ENCODE data around the gene UCN3.
"Not testable (repeated sequence)": the region's sequence is repeated elsewhere in the genome, so short reads cannot be mapped to it uniquely, and the experiment has no call there.

The UCN3 gene

DNA sequence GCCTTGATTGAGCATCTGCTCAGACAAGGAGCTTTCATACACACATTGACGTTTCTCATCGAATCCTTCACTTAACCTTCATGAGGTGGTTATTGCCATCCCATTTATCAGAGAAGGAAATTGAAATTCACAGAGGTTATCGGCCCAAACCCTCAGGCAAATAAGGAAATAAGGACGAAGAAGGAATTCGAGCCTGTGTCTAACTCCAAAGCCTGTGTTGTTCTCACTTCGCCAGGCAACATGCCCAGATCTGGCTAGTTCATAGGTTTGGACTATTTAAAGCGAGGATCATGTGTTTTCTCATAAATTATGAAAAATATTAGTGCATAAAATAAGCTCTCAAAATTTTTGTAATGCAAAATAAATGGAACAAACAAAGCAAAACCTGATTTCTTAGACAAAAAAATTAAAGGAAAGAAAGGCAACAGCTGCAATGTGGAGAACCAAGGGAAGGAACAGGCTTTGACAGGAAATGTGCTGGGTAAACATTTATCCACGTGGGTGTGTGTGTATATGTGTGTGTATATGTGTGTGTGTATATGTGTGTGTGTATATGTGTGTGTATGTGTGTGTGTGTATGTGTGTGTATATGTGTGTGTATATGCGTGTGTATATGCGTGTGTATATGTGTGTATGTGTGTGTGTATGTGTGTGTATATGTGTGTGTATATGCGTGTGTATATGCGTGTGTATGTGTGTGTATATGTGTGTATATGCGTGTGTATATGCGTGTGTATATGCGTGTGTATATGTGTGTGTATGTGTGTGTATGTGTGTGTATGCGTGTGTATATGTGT lies 4.8 kb downstream of the UCN3 start:
- no peak for DNase-seq

DNA sequence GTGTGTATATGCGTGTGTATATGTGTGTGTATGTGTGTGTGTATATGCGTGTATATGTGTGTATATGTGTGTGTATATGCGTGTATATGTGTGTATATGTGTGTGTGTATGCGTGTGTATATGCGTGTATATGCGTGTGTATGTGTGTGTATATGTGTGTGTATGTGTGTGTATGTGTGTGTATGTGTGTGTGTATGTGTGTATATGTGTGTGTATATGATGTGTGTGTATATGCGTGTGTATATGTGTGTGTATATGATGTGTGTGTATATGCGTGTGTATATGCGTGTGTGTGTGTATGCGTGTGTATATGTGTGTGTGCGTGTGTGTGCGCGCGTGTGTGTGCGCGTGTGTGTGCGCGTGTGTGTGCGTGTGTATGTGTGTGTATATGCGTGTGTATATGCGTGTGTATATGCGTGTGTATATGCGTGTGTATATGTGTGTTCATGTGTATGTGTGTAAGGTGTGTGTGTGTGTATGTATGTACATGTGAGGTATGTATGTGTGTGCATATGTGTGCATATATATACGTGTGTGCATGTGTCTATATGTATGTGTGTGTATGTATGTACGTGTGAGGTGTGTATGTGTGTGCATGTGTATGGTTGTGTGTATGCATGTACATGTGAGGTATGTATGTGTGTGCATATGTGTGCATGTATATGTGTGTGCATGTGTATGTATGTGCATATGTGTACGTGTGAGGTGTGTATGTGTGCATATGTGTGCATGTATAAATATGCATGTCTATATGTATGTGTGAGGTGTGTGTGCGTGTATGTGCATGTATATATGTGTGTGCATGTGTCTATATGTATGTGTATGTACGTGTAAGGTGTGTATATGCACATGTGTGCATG lies 6.0 kb downstream of the UCN3 start:
- DNase-seq: no peak

DNA sequence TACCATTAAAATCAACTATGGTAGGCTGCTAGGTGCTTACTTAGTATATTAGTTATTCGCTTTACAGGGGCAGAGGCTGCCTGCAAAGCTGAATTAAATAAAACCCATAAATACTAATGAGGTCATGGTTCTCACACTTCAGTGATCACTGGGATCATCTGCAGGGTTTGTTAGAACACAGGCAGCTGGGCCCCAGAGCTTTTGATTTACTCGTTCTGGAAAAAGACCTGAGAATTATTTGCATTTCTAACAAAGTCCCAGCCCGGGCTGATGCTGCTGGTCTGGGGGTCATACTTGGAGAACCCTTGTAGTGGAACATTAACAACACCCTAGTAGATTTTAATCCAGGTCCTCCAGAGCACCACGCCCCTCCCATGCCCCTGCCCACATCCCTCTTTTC lies 8.5 kb downstream of the UCN3 start:
- DNase-seq: no peak

DNA sequence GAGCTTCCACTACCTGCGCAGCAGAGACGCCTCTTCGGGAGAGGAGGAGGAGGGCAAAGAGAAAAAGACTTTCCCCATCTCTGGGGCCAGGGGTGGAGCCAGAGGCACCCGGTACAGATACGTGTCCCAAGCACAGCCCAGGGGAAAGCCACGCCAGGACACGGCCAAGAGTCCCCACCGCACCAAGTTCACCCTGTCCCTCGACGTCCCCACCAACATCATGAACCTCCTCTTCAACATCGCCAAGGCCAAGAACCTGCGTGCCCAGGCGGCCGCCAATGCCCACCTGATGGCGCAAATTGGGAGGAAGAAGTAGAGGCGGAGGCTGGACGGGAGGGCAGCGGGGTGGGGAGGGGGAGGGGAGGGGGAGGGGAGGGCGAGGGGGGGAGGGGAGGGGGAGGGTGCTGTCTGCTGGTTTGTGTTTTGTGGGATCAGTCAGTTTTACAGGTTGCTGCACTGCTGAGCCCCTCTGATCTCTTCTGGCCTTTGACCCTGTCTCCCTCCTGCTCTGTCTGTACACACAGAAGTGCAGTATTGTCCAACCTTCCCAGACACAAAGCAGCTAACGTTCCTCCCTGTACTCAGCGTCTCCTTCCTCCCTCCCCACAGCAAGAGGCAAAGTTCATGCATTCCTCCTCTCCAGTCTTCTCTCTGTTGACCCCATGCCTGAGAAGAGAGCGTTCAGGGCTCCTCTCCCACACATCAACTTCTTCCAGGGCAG lies 9.3 kb downstream of the UCN3 start:
- DNase-seq: no peak

- DNase-seq: no peak
These were observed 11.7 kb downstream of the UCN3 start for GRCh38 chr10:5376450-5376849.

- DNase-seq: not testable (repeated sequence)
These were observed 14.4 kb downstream of the UCN3 start for GRCh38 chr10:5379202-5379601.

DNA sequence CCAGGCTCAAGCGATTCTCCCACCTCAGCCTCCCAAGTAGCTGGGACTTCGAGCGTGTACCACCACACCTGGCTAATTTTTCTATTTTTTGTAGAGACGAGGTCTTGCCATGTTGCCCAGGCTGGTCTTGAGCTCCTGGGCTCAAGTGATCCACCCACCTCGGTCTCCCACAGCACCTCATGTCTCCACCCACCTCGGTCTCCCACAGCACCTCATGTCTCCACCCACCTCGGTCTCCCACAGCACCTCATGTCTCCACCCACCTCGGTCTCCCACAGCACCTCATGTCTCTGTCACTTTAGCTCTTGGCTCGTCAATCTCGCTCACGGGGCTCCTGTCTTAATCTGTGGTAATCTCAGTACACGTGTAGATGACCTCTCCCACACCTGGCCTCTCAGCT lies 15.6 kb downstream of the UCN3 start:
- not testable (repeated sequence) for DNase-seq

GRCh38 chr10:5381187-5381586 lies 16.4 kb downstream of the UCN3 start:
- no peak for DNase-seq

- DNase-seq: no peak
These were observed 20.5 kb downstream of the UCN3 start for GRCh38 chr10:5385224-5385623.

DNA sequence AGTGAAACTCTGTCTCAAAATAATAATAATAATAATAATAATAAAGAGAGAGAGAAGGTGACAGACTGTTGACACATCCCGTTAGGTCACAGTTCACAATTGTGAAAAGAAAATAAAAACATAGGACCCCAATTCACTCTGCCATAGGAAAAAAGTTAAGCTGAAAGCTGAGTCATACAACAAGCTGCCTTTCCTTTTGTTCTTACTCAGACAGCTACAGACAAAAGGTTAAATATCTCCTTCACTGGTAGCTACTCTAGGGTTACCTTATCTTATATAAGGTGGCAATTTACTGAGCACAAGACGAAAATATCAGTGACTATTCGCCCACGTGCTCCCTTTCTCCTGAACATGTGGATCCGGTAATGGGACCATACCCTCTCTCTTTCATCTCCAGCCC lies 22.4 kb downstream of the UCN3 start:
- DNase-seq: no peak

DNA sequence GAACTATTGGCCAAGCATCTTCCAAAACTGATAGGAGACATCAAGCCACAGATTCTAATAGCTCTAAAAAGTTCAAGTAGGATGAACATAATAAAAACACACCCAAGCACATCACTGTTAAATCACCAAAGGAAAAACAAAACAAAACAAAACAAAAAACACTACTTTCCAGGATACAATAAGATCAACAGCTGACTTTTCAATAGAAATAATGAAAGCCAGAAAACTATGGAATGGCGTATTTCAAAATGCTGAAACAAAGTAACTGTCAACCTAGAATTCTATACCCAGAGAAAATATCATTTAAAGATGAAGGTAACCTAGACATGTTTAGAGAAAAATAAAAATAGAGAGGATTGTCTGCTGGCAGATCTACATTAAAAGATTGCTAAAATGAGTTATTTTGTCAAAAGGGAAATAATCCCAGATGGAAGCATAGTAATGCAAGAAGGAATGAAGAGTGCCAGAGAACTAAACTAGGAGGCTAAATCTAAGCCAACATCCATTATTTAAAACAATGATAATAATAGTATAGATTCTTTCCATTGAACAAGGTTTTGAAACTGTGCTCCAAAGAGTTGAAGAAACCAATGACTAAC lies 25.9 kb downstream of the UCN3 start:
- no peak for DNase-seq

- DNase-seq: no peak
These were observed 27.0 kb downstream of the UCN3 start for GRCh38 chr10:5391790-5392189.

DNA sequence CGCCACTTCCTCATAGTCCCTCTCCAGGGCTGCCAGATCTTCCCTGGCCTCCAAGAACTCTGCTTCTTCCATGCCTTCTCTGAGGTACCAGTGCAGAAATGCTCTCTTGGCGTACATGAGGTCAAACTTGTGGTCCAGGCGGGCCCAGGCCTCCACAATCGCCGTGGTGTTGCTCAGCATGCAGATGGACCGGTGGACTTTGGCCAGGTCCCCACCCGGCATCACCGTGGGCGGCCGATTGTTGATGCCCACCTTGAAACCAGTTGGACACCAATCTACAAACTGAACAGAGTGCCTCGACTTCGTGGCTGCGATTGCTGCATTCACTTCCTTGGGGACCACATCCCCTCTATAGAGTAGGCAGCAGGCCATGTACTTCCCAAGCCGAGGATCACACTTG lies 28.8 kb downstream of the UCN3 start:
- no peak for DNase-seq

DNA sequence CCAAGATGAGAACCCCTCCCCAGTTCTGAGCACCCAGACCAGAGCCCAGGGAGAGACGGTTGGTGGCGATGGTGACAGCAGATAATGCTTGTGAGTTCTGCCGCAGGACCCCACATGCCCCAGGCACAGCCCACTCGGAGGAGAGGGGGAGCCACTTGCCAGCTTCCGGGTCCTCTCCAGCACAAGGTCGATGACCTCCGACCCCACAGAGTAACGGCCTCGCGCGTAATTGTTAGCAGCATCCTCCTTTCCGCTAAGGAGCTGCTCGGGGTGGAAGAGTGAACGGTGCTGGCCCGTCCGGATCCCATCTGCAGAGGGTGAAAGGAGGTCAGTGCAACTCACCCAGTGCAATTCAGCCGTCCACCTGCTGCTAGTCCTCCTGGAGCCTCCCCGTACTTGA lies 30.4 kb downstream of the UCN3 start:
- no peak for DNase-seq

GRCh38 chr10:5396556-5397300 lies 32.0 kb downstream of the UCN3 start:
- DNase-seq: no peak

DNA sequence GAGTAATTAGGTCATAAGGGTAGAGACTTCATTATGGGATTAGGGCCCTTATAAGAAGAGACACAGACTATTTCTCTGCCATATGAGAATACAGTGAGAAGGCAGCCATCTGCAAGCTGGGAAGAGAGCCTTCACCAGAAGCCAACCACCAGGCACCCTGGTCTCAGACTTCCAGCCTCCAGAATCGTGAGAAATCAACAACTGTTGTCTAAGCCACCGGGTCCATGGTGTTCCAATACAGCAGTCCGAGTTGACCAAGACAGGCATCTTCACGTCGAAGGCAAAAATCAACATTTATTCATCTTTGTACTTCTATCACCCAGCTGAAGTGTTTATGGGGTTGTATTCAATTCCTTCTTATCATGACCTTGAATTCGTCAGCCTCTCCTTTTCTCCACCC lies 34.6 kb downstream of the UCN3 start:
- no peak for DNase-seq

GRCh38 chr10:5400468-5401240 lies 35.9 kb downstream of the UCN3 start:
- DNase-seq: no peak

DNA sequence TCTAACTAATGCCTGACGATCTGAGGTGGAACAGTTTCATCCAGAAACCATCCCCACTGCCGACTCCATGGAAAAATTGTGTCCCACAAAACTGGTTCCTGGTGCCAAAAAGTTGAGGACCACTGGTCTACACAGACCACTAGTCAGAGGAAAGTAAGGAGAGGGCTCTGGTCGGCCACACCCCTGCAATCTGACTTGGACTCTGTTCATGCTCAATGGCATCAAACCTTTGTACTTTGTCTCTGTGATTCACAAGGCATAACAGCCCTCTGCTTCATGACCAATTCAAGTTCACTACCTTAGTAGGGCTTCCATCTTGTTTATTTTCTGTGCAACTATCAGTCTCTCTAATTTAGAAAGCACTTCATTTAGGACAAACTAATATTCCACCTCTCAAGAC lies 38.0 kb downstream of the UCN3 start:
- no peak for DNase-seq

DNA sequence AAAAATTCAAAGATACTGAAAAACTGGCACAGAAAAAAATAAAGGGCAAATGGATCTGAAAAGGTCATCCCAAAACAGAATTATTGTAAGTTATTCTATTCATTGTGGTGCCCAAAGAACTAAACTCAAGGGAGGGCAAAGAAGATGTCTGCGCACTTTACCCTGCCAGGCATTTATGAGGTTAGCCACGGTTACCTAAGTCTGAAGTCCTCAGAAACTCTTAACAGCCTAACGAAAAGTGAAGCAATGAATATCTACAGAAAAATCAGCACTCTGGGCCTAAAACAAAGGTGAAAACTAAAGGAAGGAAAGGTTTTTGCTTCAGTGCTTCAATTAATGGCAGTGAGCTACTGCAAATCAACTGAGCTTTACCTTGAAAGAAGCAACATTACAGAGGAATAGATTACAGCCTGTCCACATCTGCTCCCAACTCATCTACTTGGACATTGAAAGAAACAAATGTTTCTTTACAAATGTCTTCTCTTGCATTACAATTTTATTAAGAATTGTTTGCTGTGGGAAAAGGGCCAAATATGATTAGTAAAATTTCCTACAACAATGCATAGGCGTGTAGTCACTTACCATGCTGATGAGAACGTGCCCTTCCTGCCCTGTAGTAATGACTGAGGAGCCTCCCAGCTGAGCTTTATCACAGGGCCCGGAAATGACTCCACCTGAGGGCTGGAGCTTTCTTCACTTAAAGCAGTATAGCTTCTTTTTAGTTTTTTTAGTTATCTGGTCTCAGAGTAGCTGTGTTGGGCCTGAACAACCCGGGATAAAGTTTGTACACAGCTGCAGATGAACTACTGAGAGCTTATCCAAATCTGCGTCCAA lies 39.7 kb downstream of the UCN3 start, which contains the start of gene TUBAL3:
TUBAL3 (minus strand) TSS at position 621 of the 834 bp plus-strand sequence; CDS start at position 585, 36 bp downstream.
- no peak for DNase-seq

DNA sequence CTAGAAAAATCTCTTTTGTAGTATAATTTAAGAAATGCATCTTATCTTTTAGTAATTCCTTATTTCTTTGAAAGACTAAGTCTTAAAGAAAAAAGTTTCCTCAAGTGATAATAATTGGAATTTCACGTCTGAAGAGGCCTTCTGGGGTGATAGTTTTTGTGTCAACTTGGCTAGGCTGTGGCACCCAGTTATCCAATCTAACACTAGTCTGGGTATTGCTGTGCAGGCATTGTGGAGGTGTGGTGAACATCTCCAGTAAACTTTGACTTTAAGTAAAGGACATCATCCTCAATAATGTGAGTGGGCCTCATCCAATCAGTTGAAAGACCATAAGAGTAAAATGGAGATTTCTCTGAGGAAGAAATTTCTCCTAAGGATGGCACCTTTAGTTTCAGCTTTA lies 42.2 kb downstream of the UCN3 start:
- no peak for DNase-seq

DNA sequence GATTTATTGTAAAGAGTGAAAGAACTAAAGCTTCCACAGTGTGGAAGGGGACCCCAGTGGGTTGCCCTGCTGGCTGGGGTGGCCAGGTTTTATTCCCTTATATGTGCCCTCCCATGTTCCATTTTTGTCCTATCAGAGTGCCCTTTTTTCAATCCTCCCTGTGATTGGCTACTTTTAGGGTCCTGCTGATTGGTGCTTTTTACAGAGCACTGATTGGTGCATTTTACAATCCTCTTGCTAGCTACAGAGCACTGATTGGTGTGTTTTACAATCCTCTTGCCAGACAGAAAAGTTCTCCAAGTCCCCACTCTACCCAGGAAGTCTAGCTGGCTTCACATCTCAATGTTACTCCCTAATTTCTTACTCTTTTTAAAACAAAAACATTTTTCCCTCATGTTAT lies 46.0 kb downstream of the UCN3 start:
- not testable (repeated sequence) for DNase-seq
